MM.1S (cell line): ENCODE results near the gene IKBKG.
"Not testable (repeated sequence)": the region's sequence is repeated elsewhere in the genome, so short reads cannot be mapped to it uniquely, and the experiment has no call there.

Experiments
- DNase-seq: peaks from one replicate; pipeline ENCODE4 v3.0.0-alpha.2; 2015
- H2AFZ ChIP-seq: fragments of 300-600 bp; sonication (generic); 2 replicates; pipeline ENCODE4 v1.6.0; 2016; ENCODE audit warnings: antibody characterized with exemption, low read length
- H3F3A ChIP-seq: fragments of 300-600 bp; sonication (generic); 2 replicates; pipeline ENCODE4 v1.6.1; 2016; ENCODE audit warnings: mild to moderate bottlenecking, antibody characterized with exemption, low read length, moderate library complexity, mixed read lengths; ENCODE audit not compliant: insufficient read depth
- H3K27ac ChIP-seq: fragments of 300-600 bp; sonication (generic); 2 replicates; pipeline ENCODE4 v1.5.1; 2016; ENCODE audit warnings: mild to moderate bottlenecking, low read length
- H3K27me3 ChIP-seq: fragments of 300-600 bp; sonication (generic); replicated peaks from 2 replicates; pipeline ENCODE4 v1.6.0; 2016; ENCODE audit warnings: low read length; ENCODE audit not compliant: insufficient read depth
- H3K36me3 ChIP-seq: fragments of 300-600 bp; sonication (generic); replicated peaks from 2 replicates; pipeline ENCODE4 v1.6.1; 2016; ENCODE audit warnings: mild to moderate bottlenecking, low read length, mixed read lengths; ENCODE audit not compliant: insufficient read depth
- H3K4me1 ChIP-seq: fragments of 300-600 bp; sonication (generic); 2 replicates; pipeline ENCODE4 v1.6.1; 2016; ENCODE audit warnings: low read length, mixed read lengths
- H3K4me2 ChIP-seq: fragments of 300-600 bp; sonication (generic); 2 replicates; pipeline ENCODE4 v1.6.0; 2016; ENCODE audit warnings: low read depth, low read length
- H3K4me3 ChIP-seq: fragments of 300-600 bp; sonication (generic); 2 replicates; pipeline ENCODE4 v1.5.1; 2016; ENCODE audit warnings: low read length, mixed read lengths
- H3K79me2 ChIP-seq: fragments of 300-600 bp; sonication (generic); 2 replicates; pipeline ENCODE4 v1.6.1; 2016; ENCODE audit warnings: mixed run types, low read length, mixed read lengths
- H3K9ac ChIP-seq: fragments of 300-600 bp; sonication (generic); 2 replicates; pipeline ENCODE4 v1.6.1; 2016; ENCODE audit warnings: low read length, mixed read lengths
- H3K9me2 ChIP-seq: fragments of 300-600 bp; sonication (generic); replicated peaks from 2 replicates; pipeline ENCODE4 v1.6.1; 2016; ENCODE audit warnings: mild to moderate bottlenecking, low read length, mixed read lengths; ENCODE audit not compliant: insufficient read depth
- H3K9me3 ChIP-seq: fragments of 300-600 bp; sonication (generic); replicated peaks from 2 replicates; pipeline ENCODE4 v1.6.1; 2016; ENCODE audit warnings: mild to moderate bottlenecking, low read length, mixed read lengths; ENCODE audit not compliant: insufficient read depth
- H4K20me1 ChIP-seq: fragments of 300-600 bp; sonication (generic); 2 replicates; pipeline ENCODE4 v1.6.1; 2016; ENCODE audit warnings: mild to moderate bottlenecking, low read length, moderate library complexity, mixed read lengths; ENCODE audit not compliant: insufficient read depth

IKBKG gene

GRCh38 chrX:154562295-154562694 lies 14.9 kb downstream of the IKBKG start:
- H3K4me1 ChIP-seq, H3F3A ChIP-seq, H2AFZ ChIP-seq, H3K4me2 ChIP-seq, H4K20me1 ChIP-seq, H3K4me3 ChIP-seq, H3K36me3 ChIP-seq, H3K9me2 ChIP-seq, H3K9ac ChIP-seq, H3K79me2 ChIP-seq, H3K9me3 ChIP-seq, DNase-seq, H3K27me3 ChIP-seq, H3K27ac ChIP-seq: not testable (repeated sequence)

GRCh38 chrX:154570361-154570760 lies 22.9 kb downstream of the IKBKG start:
- not testable (repeated sequence) for H3K9ac ChIP-seq, H3K4me1 ChIP-seq, H3K9me2 ChIP-seq, DNase-seq, H4K20me1 ChIP-seq, H3K36me3 ChIP-seq, H3K79me2 ChIP-seq, H2AFZ ChIP-seq, H3K27me3 ChIP-seq, H3K4me3 ChIP-seq, H3K9me3 ChIP-seq, H3F3A ChIP-seq, H3K27ac ChIP-seq, H3K4me2 ChIP-seq

DNA sequence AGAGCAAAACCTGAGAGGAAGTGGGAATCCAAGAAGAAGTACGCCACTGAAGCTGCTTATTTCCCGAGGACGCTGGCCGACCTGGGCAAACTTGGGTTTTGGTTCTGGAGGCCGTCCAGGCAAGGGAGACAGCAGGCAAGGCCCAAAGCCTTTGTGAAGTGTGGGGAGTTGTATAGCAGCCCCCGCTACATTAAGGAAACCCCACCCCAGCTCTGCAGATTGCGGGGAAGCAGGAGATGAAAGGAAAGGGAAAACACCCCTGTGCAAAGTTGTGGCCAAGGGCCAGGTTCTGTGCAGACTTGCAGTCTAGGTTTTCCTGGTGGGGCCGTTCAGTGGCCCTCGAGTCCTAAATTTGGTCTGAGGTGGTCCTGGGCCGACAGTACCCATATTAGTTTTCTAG lies 25.6 kb downstream of the IKBKG start:
- H2AFZ ChIP-seq, H3K79me2 ChIP-seq, H3K4me2 ChIP-seq, DNase-seq, H3K9ac ChIP-seq, H3K27ac ChIP-seq, H3F3A ChIP-seq, H3K9me2 ChIP-seq, H3K4me3 ChIP-seq, H3K4me1 ChIP-seq, H3K27me3 ChIP-seq, H3K9me3 ChIP-seq, H3K36me3 ChIP-seq, H4K20me1 ChIP-seq: not testable (repeated sequence)

DNA sequence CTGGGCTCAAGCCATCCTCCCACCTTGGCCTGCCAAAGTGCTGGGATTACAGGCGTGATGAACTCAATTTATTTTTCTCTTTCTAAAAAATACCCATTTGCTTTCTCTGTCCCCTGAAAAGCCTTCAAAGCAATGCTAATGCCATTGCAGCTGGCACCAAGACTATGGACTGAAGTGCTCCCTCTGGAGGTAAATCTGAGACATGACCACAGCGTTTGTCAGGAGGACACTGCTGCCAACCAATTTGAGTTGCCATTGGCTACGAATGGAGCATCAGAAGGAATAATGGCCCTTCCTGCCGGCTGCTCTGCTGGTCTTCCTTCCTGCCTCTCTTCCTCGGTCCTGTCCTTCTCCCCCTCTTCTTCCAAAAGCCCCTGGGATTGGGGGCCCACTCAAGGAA lies 27.7 kb downstream of the IKBKG start:
- H3K79me2 ChIP-seq, H3K27me3 ChIP-seq, H3K4me1 ChIP-seq: not testable (repeated sequence)

DNA sequence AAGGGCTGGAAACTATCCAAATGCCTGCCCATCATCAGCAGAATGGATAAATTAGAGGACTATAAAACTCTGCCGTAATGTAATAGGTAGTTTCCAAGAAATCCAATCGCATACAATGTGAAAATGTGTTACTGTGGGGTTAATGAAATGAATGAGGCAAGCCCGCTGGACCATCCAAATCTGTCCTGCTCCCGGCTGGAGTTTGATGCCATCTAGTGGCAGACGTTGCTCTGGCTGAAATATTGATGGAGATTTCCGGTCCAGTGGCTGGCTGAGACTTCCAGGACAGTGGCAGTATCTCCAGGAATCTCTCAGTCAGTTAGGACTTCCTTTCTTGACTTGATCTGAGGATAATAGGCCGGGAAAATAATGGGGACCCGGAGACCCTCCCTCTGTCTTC lies 35.6 kb downstream of the IKBKG start:
- H3K79me2 ChIP-seq, H3K4me3 ChIP-seq, H3K9me2 ChIP-seq, H4K20me1 ChIP-seq, H3K9ac ChIP-seq, H2AFZ ChIP-seq, H3F3A ChIP-seq, DNase-seq, H3K36me3 ChIP-seq, H3K4me2 ChIP-seq, H3K9me3 ChIP-seq, H3K4me1 ChIP-seq, H3K27me3 ChIP-seq, H3K27ac ChIP-seq: not testable (repeated sequence)

More for the DNA sequence above, 27.7 kb downstream of the IKBKG start:
- not testable (repeated sequence) for H3K9me3 ChIP-seq, H3F3A ChIP-seq, H3K27ac ChIP-seq, H3K4me3 ChIP-seq, DNase-seq, H4K20me1 ChIP-seq, H3K9me2 ChIP-seq, H3K4me2 ChIP-seq, H3K36me3 ChIP-seq, H3K9ac ChIP-seq, H2AFZ ChIP-seq

DNA sequence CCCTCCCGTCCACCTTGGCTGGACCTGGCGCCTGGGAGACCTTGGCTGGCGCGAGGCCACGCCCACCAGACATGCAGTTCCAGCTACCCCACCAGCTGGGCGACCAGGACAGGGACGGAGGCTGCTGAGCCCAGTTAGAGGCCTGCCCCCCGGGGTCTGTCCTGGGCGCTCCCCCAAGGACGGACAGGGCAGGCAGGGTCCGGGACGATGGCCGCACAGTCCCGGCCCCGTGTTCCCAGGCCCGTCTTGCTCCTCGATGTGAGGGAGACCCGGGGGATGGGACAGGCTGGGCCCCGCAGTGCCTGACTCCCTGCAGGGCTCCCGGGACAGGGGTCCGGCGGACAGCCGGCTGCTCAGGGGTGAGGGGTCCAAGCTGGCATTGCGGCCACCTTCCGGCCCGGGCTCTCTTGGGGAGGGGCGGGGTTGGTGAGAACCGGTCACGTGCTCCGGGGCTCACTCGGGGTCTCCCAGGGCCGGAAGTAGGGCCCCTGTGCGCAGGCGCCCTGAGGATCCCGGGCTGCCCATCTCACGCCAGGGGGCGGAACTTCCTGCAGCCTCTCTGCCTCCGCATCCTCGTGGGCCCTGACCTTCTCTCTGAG lies 37.3 kb downstream of the IKBKG start, which contains the start of gene CTAG1A:
Gene CTAG1A (plus strand): TSS at position 549 of the 599 bp plus-strand sequence. CDS start 74 bp downstream, outside the sequence.
- H4K20me1 ChIP-seq, H3K9ac ChIP-seq, H3K4me1 ChIP-seq, H3K4me2 ChIP-seq, H3K27me3 ChIP-seq, H3K9me3 ChIP-seq, H3K36me3 ChIP-seq, H3F3A ChIP-seq, H3K27ac ChIP-seq, DNase-seq, H3K79me2 ChIP-seq, H3K9me2 ChIP-seq, H3K4me3 ChIP-seq, H2AFZ ChIP-seq: not testable (repeated sequence)

GRCh38 chrX:154590415-154590814 lies 43.0 kb downstream of the IKBKG start:
- not testable (repeated sequence) for H3F3A ChIP-seq, DNase-seq

More at GRCh38 chrX:154590415-154590814, 43.0 kb downstream of the IKBKG start:
- not testable (repeated sequence) for H4K20me1 ChIP-seq, H3K36me3 ChIP-seq, H3K9me2 ChIP-seq, H3K79me2 ChIP-seq, H3K4me2 ChIP-seq, H3K9ac ChIP-seq, H2AFZ ChIP-seq, H3K27ac ChIP-seq, H3K4me3 ChIP-seq, H3K4me1 ChIP-seq, H3K9me3 ChIP-seq, H3K27me3 ChIP-seq
